ENCODE results near the gene CGNL1.

Gene CGNL1

GRCh38 chr15:57526615-57527014, 150.3 kb downstream of the CGNL1 start:
- Histone ChIP-seq H3K9me3 (ENCODE audit: control extremely low read depth in 1 of 5, control insufficient read depth in 4 of 5, insufficient read depth in 2 of 5, low read depth in 1 of 5, low read length in 4 of 5) (no peaks in the 10 kb centered on the region), H3K4me1 (ENCODE audit: control extremely low read depth in 1 of 4, control insufficient read depth in 4 of 4, insufficient read depth in 4 of 4, low read length in 3 of 4) (no peaks in the 10 kb centered on the region), H3K4me3 (ENCODE audit: control insufficient read depth in 1 of 7, extremely low read depth in 1 of 7, insufficient read depth in 4 of 7, low read depth in 2 of 7, low read length in 6 of 7) (no peak overlapping the region), H3K36me3 (ENCODE audit: control insufficient read depth in 4 of 4, insufficient read depth in 4 of 4, low read length in 3 of 4) (no peaks in the 10 kb centered on the region), H3K27ac (ENCODE audit: insufficient read depth in 1 of 2, low read depth in 1 of 2, low read length in 2 of 2, poor library complexity in 1 of 2, severe bottlenecking in 2 of 2) (no peak overlapping the region), H3K27me3 (replicated peaks in 2 of 5; ENCODE audit: control insufficient read depth in 4 of 5, insufficient read depth in 5 of 5, low read length in 4 of 5) (no peaks in the 10 kb centered on the region)
- ChIA-PET POLR2A (interaction anchor here (0.6 to 1.1 kb wide), 2 partner anchors 10 to 1754 kb away, joined by 3 read pairs; no protein-coding TSS in a partner anchor), CTCF (interaction anchor here (1.0 to 6.1 kb wide), 18 partner anchors 10 to 1035 kb away, joined by 3 to 151 read pairs (median 4); no protein-coding TSS in a partner anchor)
- 68% methylated on average over 4 of the region's 5 CpGs for WGBS (ENCODE audit: insufficient coverage)
- no peak for DNase-seq

GRCh38 chr15:57527382-57528091, 151.2 kb downstream of the CGNL1 start:
- H3K36me3 ChIP-seq (ENCODE audit: control insufficient read depth in 4 of 4, insufficient read depth in 4 of 4, low read length in 3 of 4): no peaks in the 10 kb centered on the region
- no peak overlapping the region for H3K4me3 ChIP-seq (ENCODE audit: control insufficient read depth in 1 of 7, extremely low read depth in 1 of 7, insufficient read depth in 4 of 7, low read depth in 2 of 7, low read length in 6 of 7)
- WGBS (ENCODE audit: insufficient coverage): 78% methylated on average over 8 of the region's 9 CpGs
- DNase-seq: peak; percentile 75 to 89 (median 88)
- CTCF ChIA-PET: interaction anchor here (0.7 to 6.1 kb wide), 32 partner anchors 8 to 1036 kb away, joined by 3 to 151 read pairs (median 4); no protein-coding TSS in a partner anchor
- H3K9me3 ChIP-seq (ENCODE audit: control extremely low read depth in 1 of 5, control insufficient read depth in 4 of 5, insufficient read depth in 2 of 5, low read depth in 1 of 5, low read length in 4 of 5): no peaks in the 10 kb centered on the region
- no peak overlapping the region for H3K27ac ChIP-seq (ENCODE audit: insufficient read depth in 1 of 2, low read depth in 1 of 2, low read length in 2 of 2, poor library complexity in 1 of 2, severe bottlenecking in 2 of 2)
- POLR2A ChIA-PET: interaction anchor here (0.6 to 1.1 kb wide), 2 partner anchors 11 to 1753 kb away, joined by 3 read pairs; no protein-coding TSS in a partner anchor
- no peaks in the 10 kb centered on the region for H3K4me1 ChIP-seq (ENCODE audit: control extremely low read depth in 1 of 4, control insufficient read depth in 4 of 4, insufficient read depth in 4 of 4, low read length in 3 of 4)
- H3K27me3 ChIP-seq (replicated peaks in 2 of 5; ENCODE audit: control insufficient read depth in 4 of 5, insufficient read depth in 5 of 5, low read length in 4 of 5): no peaks in the 10 kb centered on the region

GRCh38 chr15:57528940-57529565, 152.7 kb downstream of the CGNL1 start:
- Histone ChIP-seq H3K4me1 (ENCODE audit: control extremely low read depth in 1 of 4, control insufficient read depth in 4 of 4, insufficient read depth in 4 of 4, low read length in 3 of 4) (no peaks in the 10 kb centered on the region), H3K27me3 (replicated peaks in 2 of 5; ENCODE audit: control insufficient read depth in 4 of 5, insufficient read depth in 5 of 5, low read length in 4 of 5) (no peaks in the 10 kb centered on the region), H3K36me3 (ENCODE audit: control insufficient read depth in 4 of 4, insufficient read depth in 4 of 4, low read length in 3 of 4) (no peaks in the 10 kb centered on the region), H3K27ac (ENCODE audit: insufficient read depth in 1 of 2, low read depth in 1 of 2, low read length in 2 of 2, poor library complexity in 1 of 2, severe bottlenecking in 2 of 2) (no peak overlapping the region), H3K9me3 (ENCODE audit: control extremely low read depth in 1 of 5, control insufficient read depth in 4 of 5, insufficient read depth in 2 of 5, low read depth in 1 of 5, low read length in 4 of 5) (no peaks in the 10 kb centered on the region), H3K4me3 (ENCODE audit: control insufficient read depth in 1 of 7, extremely low read depth in 1 of 7, insufficient read depth in 4 of 7, low read depth in 2 of 7, low read length in 6 of 7) (no peak overlapping the region)
- WGBS (ENCODE audit: insufficient coverage): no CpG with 5 or more reads among the region's 1 CpG
- ChIA-PET CTCF (interaction anchor here (0.7 to 6.1 kb wide), 15 partner anchors 8 to 383 kb away, joined by 3 to 151 read pairs (median 11); no protein-coding TSS in a partner anchor), POLR2A (interaction anchor here (0.6 kb wide), 1 partner anchor 9 kb away, joined by 4 read pairs; no protein-coding TSS in a partner anchor)
- DNase-seq: no peak

GRCh38 chr15:57529748-57530147, 153.4 kb downstream of the CGNL1 start:
- no peaks in the 10 kb centered on the region for H3K36me3 ChIP-seq (ENCODE audit: control insufficient read depth in 4 of 4, insufficient read depth in 4 of 4, low read length in 3 of 4)
- POLR2A ChIA-PET: no interaction called here
- no peaks in the 10 kb centered on the region for H3K9me3 ChIP-seq (ENCODE audit: control extremely low read depth in 1 of 5, control insufficient read depth in 4 of 5, insufficient read depth in 2 of 5, low read depth in 1 of 5, low read length in 4 of 5)
- WGBS (ENCODE audit: insufficient coverage): no CpG with 5 or more reads among the region's 2 CpGs
- H3K27me3 ChIP-seq (replicated peaks in 2 of 5; ENCODE audit: control insufficient read depth in 4 of 5, insufficient read depth in 5 of 5, low read length in 4 of 5): no peaks in the 10 kb centered on the region
- CTCF ChIA-PET: interaction anchor here (1.0 to 6.1 kb wide), 10 partner anchors 10 to 384 kb away, joined by 3 to 151 read pairs (median 11); no protein-coding TSS in a partner anchor
- DNase-seq: no peak
- no peak overlapping the region for H3K4me3 ChIP-seq (ENCODE audit: control insufficient read depth in 1 of 7, extremely low read depth in 1 of 7, insufficient read depth in 4 of 7, low read depth in 2 of 7, low read length in 6 of 7)
- H3K27ac ChIP-seq (ENCODE audit: insufficient read depth in 1 of 2, low read depth in 1 of 2, low read length in 2 of 2, poor library complexity in 1 of 2, severe bottlenecking in 2 of 2): no peak overlapping the region
- H3K4me1 ChIP-seq (ENCODE audit: control extremely low read depth in 1 of 4, control insufficient read depth in 4 of 4, insufficient read depth in 4 of 4, low read length in 3 of 4): no peaks in the 10 kb centered on the region

GRCh38 chr15:57532731-57533447, 156.6 kb downstream of the CGNL1 start:
- no peaks in the 10 kb centered on the region for H3K9me3 ChIP-seq (ENCODE audit: control extremely low read depth in 1 of 5, control insufficient read depth in 4 of 5, insufficient read depth in 2 of 5, low read depth in 1 of 5, low read length in 4 of 5)
- no peaks in the 10 kb centered on the region for H3K36me3 ChIP-seq (ENCODE audit: control insufficient read depth in 4 of 4, insufficient read depth in 4 of 4, low read length in 3 of 4)
- no peak for DNase-seq
- ChIA-PET CTCF (interaction anchor here (1.0 to 2.0 kb wide), 2 partner anchors 9 to 29 kb away, joined by 3 to 6 read pairs; no protein-coding TSS in a partner anchor), POLR2A (no interaction called here)
- WGBS (ENCODE audit: insufficient coverage): 74% methylated on average over 5 of the region's 6 CpGs
- no peak overlapping the region for H3K4me3 ChIP-seq (ENCODE audit: control insufficient read depth in 1 of 7, extremely low read depth in 1 of 7, insufficient read depth in 4 of 7, low read depth in 2 of 7, low read length in 6 of 7)
- no peak overlapping the region for H3K27ac ChIP-seq (ENCODE audit: insufficient read depth in 1 of 2, low read depth in 1 of 2, low read length in 2 of 2, poor library complexity in 1 of 2, severe bottlenecking in 2 of 2)
- H3K27me3 ChIP-seq (replicated peaks in 2 of 5; ENCODE audit: control insufficient read depth in 4 of 5, insufficient read depth in 5 of 5, low read length in 4 of 5): no peaks in the 10 kb centered on the region
- H3K4me1 ChIP-seq (ENCODE audit: control extremely low read depth in 1 of 4, control insufficient read depth in 4 of 4, insufficient read depth in 4 of 4, low read length in 3 of 4): no peaks in the 10 kb centered on the region

GRCh38 chr15:57533448-57533799, 157.1 kb downstream of the CGNL1 start:
- 82% methylated on average over 5 of the region's 5 CpGs for WGBS (ENCODE audit: insufficient coverage)
- H3K4me1 ChIP-seq (ENCODE audit: control extremely low read depth in 1 of 4, control insufficient read depth in 4 of 4, insufficient read depth in 4 of 4, low read length in 3 of 4): no peaks in the 10 kb centered on the region
- H3K36me3 ChIP-seq (ENCODE audit: control insufficient read depth in 4 of 4, insufficient read depth in 4 of 4, low read length in 3 of 4): no peaks in the 10 kb centered on the region
- no peak for DNase-seq
- no peak overlapping the region for H3K4me3 ChIP-seq (ENCODE audit: control insufficient read depth in 1 of 7, extremely low read depth in 1 of 7, insufficient read depth in 4 of 7, low read depth in 2 of 7, low read length in 6 of 7)
- H3K27ac ChIP-seq (ENCODE audit: insufficient read depth in 1 of 2, low read depth in 1 of 2, low read length in 2 of 2, poor library complexity in 1 of 2, severe bottlenecking in 2 of 2): no peak overlapping the region
- POLR2A ChIA-PET: no interaction called here
- CTCF ChIA-PET: interaction anchor here (1.0 to 2.0 kb wide), 3 partner anchors 9 to 29 kb away, joined by 3 to 6 read pairs (median 3); no protein-coding TSS in a partner anchor
- H3K9me3 ChIP-seq (ENCODE audit: control extremely low read depth in 1 of 5, control insufficient read depth in 4 of 5, insufficient read depth in 2 of 5, low read depth in 1 of 5, low read length in 4 of 5): no peaks in the 10 kb centered on the region
- H3K27me3 ChIP-seq (replicated peaks in 2 of 5; ENCODE audit: control insufficient read depth in 4 of 5, insufficient read depth in 5 of 5, low read length in 4 of 5): no peaks in the 10 kb centered on the region

Data from common myeloid progenitor, CD34-positive (primary cell).